HCT116 (cell line): ENCODE measurements around the gene AIRE. TPM values are rescaled to one million over a fixed set of nuclear protein-coding genes. Genes with fewer than 3 reads are reported as not detected.

Source experiments
- ATAC-seq: fragments of 200-7000 bp; cut with Tn5 transposase; 2 replicates; pipeline ENCODE4 v1.9.1; 2020; ENCODE audit warnings: mild to moderate bottlenecking, moderate library complexity
- BruUV-seq: library from RNA; stranded (reverse); fragments of 400-500 nt; replicated peaks from 2 replicates; lab custom pipeline; 2021; lab: Mats Ljungman, UMichigan
- CTCF ChIA-PET: fragments of 300-600 bp; sonication (Branson Sonifier 250); formaldehyde crosslinking; loops from one replicate; lab custom pipeline; 2021; ENCODE audit warnings: antibody characterized with exemption; lab: Charles Lee
- POLR2A ChIA-PET: fragments of 300-600, 350-600 bp; sonication (Branson Sonifier 250); formaldehyde crosslinking; loops from one replicate; lab custom pipeline; 2021; ENCODE audit warnings: antibody characterized with exemption; lab: Charles Lee
- RAD21 ChIA-PET, 2 experiments: fragments of 300-600 bp; sonication (Branson Sonifier 250); formaldehyde crosslinking; loops; one replicate each; lab custom pipeline; 2023; ENCODE audit warnings: low total read pairs in 2 of 2; ENCODE audit not compliant: uncharacterized antibody in 2 of 2, unreplicated experiment in 2 of 2, low non-redundant PET in 1 of 2; lab: Charles Lee
- DNase-seq: peaks from one replicate; pipeline ENCODE4 v3.0.0-alpha.2; 2010; ENCODE audit warnings: low read depth, low spot score
- H2AFZ ChIP-seq: fragments of 200-600 bp; shearing (Covaris generic), sonication (generic); 2 replicates; pipeline ENCODE4 v1.6.1; 2017; ENCODE audit warnings: low read depth, mixed run types, mixed read lengths, antibody characterized with exemption, low read length; ENCODE audit not compliant: poor library complexity, severe bottlenecking
- H3K27ac ChIP-seq: 2 replicates; pipeline ENCODE4 v1.5.1; 2012; ENCODE audit warnings: low read depth, low read length
- H3K27me3 ChIP-seq: fragments of 200-600 bp; sonication (generic); 2 replicates; pipeline ENCODE4 v1.6.1; 2016; ENCODE audit warnings: mixed run types, low read length, mixed read lengths; ENCODE audit not compliant: insufficient read depth
- H3K36me3 ChIP-seq, 2 experiments: fragments of 200-500 bp in 1 of 2; fragments of 200-600 bp in 1 of 2; sonication (Bioruptor generic) in 1 of 2; sonication (generic) in 1 of 2; 2 replicates each; pipeline versions ENCODE4 v1.5.1 to v1.6.1; 2014 to 2016; ENCODE audit warnings: low read length in 2 of 2, inconsistent platforms in 1 of 2, mixed read lengths in 1 of 2, mixed run types in 1 of 2; ENCODE audit not compliant: insufficient read depth in 2 of 2, control insufficient read depth in 1 of 2
- H3K4me1 ChIP-seq, 2 experiments: fragments of 200-600 bp in 1 of 2; sonication (generic) in 1 of 2; 2 replicates each; pipeline versions ENCODE4 v1.5.1 to v1.6.1; 2012 to 2017; ENCODE audit warnings: low read length in 2 of 2, inconsistent platforms in 1 of 2, mild to moderate bottlenecking in 1 of 2, mixed read lengths in 1 of 2, mixed run types in 1 of 2, moderate library complexity in 1 of 2; ENCODE audit not compliant: insufficient read depth in 2 of 2, control insufficient read depth in 1 of 2
- H3K4me2 ChIP-seq: fragments of 200-600 bp; sonication (generic); 2 replicates; pipeline ENCODE4 v1.6.1; 2017; ENCODE audit warnings: mixed run types, low read length, mixed read lengths
- H3K4me3 ChIP-seq, 2 experiments: fragments of 200-600 bp in 1 of 2; sonication (generic) in 1 of 2; replicated peaks in 1 of 2; 2 replicates each; pipeline ENCODE4 v1.5.1; 2011 to 2016; ENCODE audit warnings: low read length in 2 of 2, control low read depth in 1 of 2, low read depth in 1 of 2, mild to moderate bottlenecking in 1 of 2, mixed read lengths in 1 of 2, mixed run types in 1 of 2
- H3K79me2 ChIP-seq: fragments of 200-600 bp; sonication (generic); 2 replicates; pipeline ENCODE4 v1.6.1; 2017; ENCODE audit warnings: mild to moderate bottlenecking, mixed run types, low read length, moderate library complexity, mixed read lengths; ENCODE audit not compliant: insufficient read depth
- H3K9ac ChIP-seq: fragments of 200-600 bp; sonication (generic); 2 replicates; pipeline ENCODE4 v1.6.1; 2016; ENCODE audit warnings: low read length, mixed read lengths
- H3K9me2 ChIP-seq: fragments of 200-600 bp; sonication (generic), shearing (Covaris generic); 2 replicates; pipeline ENCODE4 v1.6.1; 2017; ENCODE audit warnings: mixed run types, mild to moderate bottlenecking, moderate library complexity; ENCODE audit not compliant: insufficient read depth
- H3K9me3 ChIP-seq, 2 experiments: fragments of 200-500 bp in 1 of 2; fragments of 200-600 bp in 1 of 2; sonication (Bioruptor generic) in 1 of 2; sonication (generic) in 1 of 2; 2 replicates each; pipeline ENCODE4 v1.6.1; 2014 to 2017; ENCODE audit warnings: low read length in 2 of 2, mixed read lengths in 2 of 2, inconsistent platforms in 1 of 2, low read depth in 1 of 2, mild to moderate bottlenecking in 1 of 2, mixed run types in 1 of 2, moderate library complexity in 1 of 2; ENCODE audit not compliant: control insufficient read depth in 1 of 2, insufficient read depth in 1 of 2
- H4K20me1 ChIP-seq: fragments of 200-600 bp; sonication (generic), shearing (Covaris generic); 2 replicates; pipeline ENCODE4 v1.6.1; 2017; ENCODE audit warnings: mixed run types, mild to moderate bottlenecking, moderate library complexity; ENCODE audit not compliant: insufficient read depth
- ATF3 ChIP-seq: IDR thresholded peaks from 2 replicates; pipeline ENCODE4 v1.6.1; 2012
- EGR1 ChIP-seq: IDR thresholded peaks from 2 replicates; pipeline ENCODE4 v1.6.1; 2012; ENCODE audit warnings: low read depth
- ELF1 ChIP-seq: IDR thresholded peaks from 2 replicates; pipeline ENCODE4 v1.6.1; 2012; ENCODE audit warnings: low read depth, borderline replicate concordance
- JUND ChIP-seq: IDR thresholded peaks from 2 replicates; pipeline ENCODE4 v1.6.1; 2012
- POLR2AphosphoS5 ChIP-seq: IDR thresholded peaks from 2 replicates; pipeline ENCODE4 v1.6.1; 2011; ENCODE audit warnings: mild to moderate bottlenecking, low read depth, low read length, moderate library complexity
- RAD21 ChIP-seq: IDR thresholded peaks from 2 replicates; pipeline ENCODE4 v1.6.1; 2012; ENCODE audit warnings: low read depth, mild to moderate bottlenecking
- SIN3A ChIP-seq: IDR thresholded peaks from 2 replicates; pipeline ENCODE4 v1.6.1; 2012; ENCODE audit warnings: low read depth
- SP1 ChIP-seq: IDR thresholded peaks from 2 replicates; pipeline ENCODE4 v1.6.1; 2012; ENCODE audit warnings: low read depth
- SRF ChIP-seq: IDR thresholded peaks from 2 replicates; pipeline ENCODE4 v1.6.1; 2012; ENCODE audit warnings: low read depth
- YY1 ChIP-seq: IDR thresholded peaks from 2 replicates; pipeline ENCODE4 v1.6.1; 2011; ENCODE audit warnings: low read length, low read depth, moderate library complexity, mild to moderate bottlenecking; ENCODE audit not compliant: insufficient replicate concordance; ENCODE audit errors: extremely low read depth
- ZNF274 ChIP-seq: fragments of 200-500 bp; sonication (Bioruptor generic); IDR thresholded peaks from 2 replicates; pipeline ENCODE4 v1.6.1; 2014; ENCODE audit warnings: mild to moderate bottlenecking, low read depth, low read length, inconsistent platforms
- intact Hi-C: fragments of 100-400 bp; cut with micrococcal nuclease; formaldehyde crosslinking; loops from 2 replicates; pipeline ENCODE4 v1.10.0; 2022
- total RNA-seq: library from RNA; stranded (reverse); gene quantifications from one replicate; pipeline ENCODE4 v1.2.1, GENCODE V29; 2021; ENCODE audit not compliant: unreplicated experiment
- TF ChIP-seq, protein P1 (sequence below): IDR thresholded peaks from 2 replicates; pipeline ENCODE4 v1.6.1; 2011; ENCODE audit warnings: mild to moderate bottlenecking, low read length, moderate library complexity; ENCODE audit not compliant: insufficient replicate concordance; ENCODE audit errors: extremely low read depth
- TF ChIP-seq, protein P2 (sequence below): IDR thresholded peaks from 2 replicates; pipeline ENCODE4 v1.6.1; 2012
- TF ChIP-seq, protein P3 (sequence below): IDR thresholded peaks from 2 replicates; pipeline ENCODE4 v1.6.1; 2012; ENCODE audit warnings: low read depth

The AIRE gene
- total RNA-seq, 1 experiment from 2014 or later = not detected

- Histone ChIP-seq H3K9ac (no peak overlapping the region), H3K36me3 (no peaks in the 10 kb centered on the region), H3K9me3 (no peaks in the 10 kb centered on the region), H3K9me2 (no peaks in the 10 kb centered on the region), H3K27ac (no peak overlapping the region), H2AFZ (no peak overlapping the region), H3K4me1 (no peaks in the 10 kb centered on the region), H3K79me2 (no peaks in the 10 kb centered on the region), H3K27me3 (no peaks in the 10 kb centered on the region), H4K20me1 (no peaks in the 10 kb centered on the region), H3K4me3 (no peak overlapping the region), H3K4me2 (no peak overlapping the region)
- no peak for TF ChIP-seq ELF1
- no peak for TF ChIP-seq SP1
- no peak for TF ChIP-seq JUND
- no peak for DNase-seq
- BruUV-seq = no TSS peak
- RAD21 ChIA-PET = no interaction called here
- POLR2A ChIA-PET = no interaction called here
- no peak for ATAC-seq
- intact Hi-C loops = no loop called here
- CTCF ChIA-PET = no interaction called here
Observed at GRCh38 chr21:44255511-44255981, 30.1 kb upstream of the AIRE start.

DNA sequence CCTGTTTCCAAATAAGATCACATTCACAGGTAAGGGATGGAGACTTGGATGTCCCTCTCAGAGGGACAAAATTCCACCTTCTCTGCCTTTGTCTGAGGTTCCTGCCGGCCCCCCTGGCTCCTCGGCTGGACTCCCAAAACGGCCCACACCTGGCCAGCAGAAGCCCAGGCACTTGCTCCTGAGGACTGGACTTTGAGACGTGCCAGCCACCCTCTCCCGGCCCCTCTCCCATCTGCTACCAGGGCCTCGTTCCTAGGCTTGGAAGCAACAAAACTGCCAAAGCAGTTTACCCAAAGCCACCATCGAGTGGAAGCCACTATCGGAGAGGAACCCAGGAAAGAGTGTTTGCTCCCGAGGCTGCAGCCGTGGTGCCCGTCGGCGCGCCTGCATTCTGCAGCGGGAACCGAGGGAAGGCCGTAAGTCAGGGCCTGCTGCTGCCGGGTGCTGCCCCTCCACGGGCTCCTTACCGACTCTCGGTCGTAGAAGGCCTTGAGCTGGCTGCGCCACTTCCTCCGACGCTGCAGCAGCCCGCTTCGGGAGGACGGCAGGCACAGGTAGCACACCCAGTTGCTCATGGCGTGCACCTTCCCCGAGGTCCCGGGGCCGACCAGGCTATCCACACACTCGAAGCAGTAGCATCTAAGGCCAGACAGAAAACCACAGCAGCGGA is 27.5 kb upstream of the AIRE start:
- RAD21 ChIA-PET = no interaction called here
- ATAC-seq (no peak), DNase-seq (no peak)
- BruUV-seq = no TSS peak
- Histone ChIP-seq H4K20me1 (no peaks in the 10 kb centered on the region), H3K9ac (no peak overlapping the region), H3K4me2 (no peak overlapping the region), H3K4me1 (no peaks in the 10 kb centered on the region), H3K27me3 (no peaks in the 10 kb centered on the region), H2AFZ (no peak overlapping the region), H3K36me3 (no peaks in the 10 kb centered on the region), H3K4me3 (no peak overlapping the region), H3K27ac (no peak overlapping the region), H3K9me3 (no peaks in the 10 kb centered on the region), H3K9me2 (no peaks in the 10 kb centered on the region), H3K79me2 (no peaks in the 10 kb centered on the region)
- CTCF ChIA-PET = no interaction called here
- POLR2A ChIA-PET = no interaction called here
- intact Hi-C loops = no loop called here
- TF ChIP-seq ZNF274 (no peak), ELF1 (no peak), SRF (no peak), YY1 (no peak), SP1 (no peak), ATF3 (no peak), EGR1 (no peak), POLR2AphosphoS5 (no peak), SIN3A (no peak), RAD21 (no peak)
- TF ChIP-seq, protein P1, sequence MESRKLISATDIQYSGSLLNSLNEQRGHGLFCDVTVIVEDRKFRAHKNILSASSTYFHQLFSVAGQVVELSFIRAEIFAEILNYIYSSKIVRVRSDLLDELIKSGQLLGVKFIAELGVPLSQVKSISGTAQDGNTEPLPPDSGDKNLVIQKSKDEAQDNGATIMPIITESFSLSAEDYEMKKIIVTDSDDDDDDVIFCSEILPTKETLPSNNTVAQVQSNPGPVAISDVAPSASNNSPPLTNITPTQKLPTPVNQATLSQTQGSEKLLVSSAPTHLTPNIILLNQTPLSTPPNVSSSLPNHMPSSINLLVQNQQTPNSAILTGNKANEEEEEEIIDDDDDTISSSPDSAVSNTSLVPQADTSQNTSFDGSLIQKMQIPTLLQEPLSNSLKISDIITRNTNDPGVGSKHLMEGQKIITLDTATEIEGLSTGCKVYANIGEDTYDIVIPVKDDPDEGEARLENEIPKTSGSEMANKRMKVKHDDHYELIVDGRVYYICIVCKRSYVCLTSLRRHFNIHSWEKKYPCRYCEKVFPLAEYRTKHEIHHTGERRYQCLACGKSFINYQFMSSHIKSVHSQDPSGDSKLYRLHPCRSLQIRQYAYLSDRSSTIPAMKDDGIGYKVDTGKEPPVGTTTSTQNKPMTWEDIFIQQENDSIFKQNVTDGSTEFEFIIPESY = no peak
- TF ChIP-seq, protein P2, sequence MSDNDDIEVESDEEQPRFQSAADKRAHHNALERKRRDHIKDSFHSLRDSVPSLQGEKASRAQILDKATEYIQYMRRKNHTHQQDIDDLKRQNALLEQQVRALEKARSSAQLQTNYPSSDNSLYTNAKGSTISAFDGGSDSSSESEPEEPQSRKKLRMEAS = no peak
- TF ChIP-seq, protein P3, sequence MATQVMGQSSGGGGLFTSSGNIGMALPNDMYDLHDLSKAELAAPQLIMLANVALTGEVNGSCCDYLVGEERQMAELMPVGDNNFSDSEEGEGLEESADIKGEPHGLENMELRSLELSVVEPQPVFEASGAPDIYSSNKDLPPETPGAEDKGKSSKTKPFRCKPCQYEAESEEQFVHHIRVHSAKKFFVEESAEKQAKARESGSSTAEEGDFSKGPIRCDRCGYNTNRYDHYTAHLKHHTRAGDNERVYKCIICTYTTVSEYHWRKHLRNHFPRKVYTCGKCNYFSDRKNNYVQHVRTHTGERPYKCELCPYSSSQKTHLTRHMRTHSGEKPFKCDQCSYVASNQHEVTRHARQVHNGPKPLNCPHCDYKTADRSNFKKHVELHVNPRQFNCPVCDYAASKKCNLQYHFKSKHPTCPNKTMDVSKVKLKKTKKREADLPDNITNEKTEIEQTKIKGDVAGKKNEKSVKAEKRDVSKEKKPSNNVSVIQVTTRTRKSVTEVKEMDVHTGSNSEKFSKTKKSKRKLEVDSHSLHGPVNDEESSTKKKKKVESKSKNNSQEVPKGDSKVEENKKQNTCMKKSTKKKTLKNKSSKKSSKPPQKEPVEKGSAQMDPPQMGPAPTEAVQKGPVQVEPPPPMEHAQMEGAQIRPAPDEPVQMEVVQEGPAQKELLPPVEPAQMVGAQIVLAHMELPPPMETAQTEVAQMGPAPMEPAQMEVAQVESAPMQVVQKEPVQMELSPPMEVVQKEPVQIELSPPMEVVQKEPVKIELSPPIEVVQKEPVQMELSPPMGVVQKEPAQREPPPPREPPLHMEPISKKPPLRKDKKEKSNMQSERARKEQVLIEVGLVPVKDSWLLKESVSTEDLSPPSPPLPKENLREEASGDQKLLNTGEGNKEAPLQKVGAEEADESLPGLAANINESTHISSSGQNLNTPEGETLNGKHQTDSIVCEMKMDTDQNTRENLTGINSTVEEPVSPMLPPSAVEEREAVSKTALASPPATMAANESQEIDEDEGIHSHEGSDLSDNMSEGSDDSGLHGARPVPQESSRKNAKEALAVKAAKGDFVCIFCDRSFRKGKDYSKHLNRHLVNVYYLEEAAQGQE = no peak
